GM21619 (cell line): ENCODE data around the gene BRD9.

Experiments used
- ATAC-seq: cut with Tn5 transposase; IDR thresholded peaks from one replicate; pipeline ENCODE4 v1.9.1; 2021; ENCODE audit not compliant: unreplicated experiment

Gene BRD9

DNA sequence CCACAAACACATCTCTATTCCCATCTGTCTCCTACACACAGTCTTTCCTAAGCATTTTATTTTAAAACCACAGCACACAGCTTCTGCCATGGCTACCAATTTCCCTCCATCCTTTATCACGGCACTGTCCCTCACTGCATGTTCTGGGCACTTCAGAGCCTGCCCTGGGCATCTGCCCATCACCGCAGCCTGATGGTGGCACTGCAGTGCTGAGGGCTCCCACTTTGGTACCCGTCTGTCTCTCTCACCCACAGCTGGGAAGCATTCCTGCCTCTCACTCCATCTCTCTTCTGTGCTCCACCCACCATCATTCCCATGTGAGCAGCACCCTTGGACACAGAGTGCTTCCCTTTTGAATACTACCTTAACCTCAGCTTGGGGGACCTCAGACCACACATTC is 73.5 kb downstream of the BRD9 start:
- no peak for ATAC-seq

GRCh38 chr5:816176-816575 is 76.4 kb downstream of the BRD9 start:
- ATAC-seq, result no peak

GRCh38 chr5:815449-815848 is 77.2 kb downstream of the BRD9 start:
- ATAC-seq, result no peak
